ENCODE measurements around the gene STARD9.
A peak's percentile ranks its signal among the peaks of the same experiment; 100 is the strongest.
"Not testable (repeated sequence)": the region's sequence is repeated elsewhere in the genome, so short reads cannot be mapped to it uniquely, and the experiment has no call there.

STARD9 gene

DNA sequence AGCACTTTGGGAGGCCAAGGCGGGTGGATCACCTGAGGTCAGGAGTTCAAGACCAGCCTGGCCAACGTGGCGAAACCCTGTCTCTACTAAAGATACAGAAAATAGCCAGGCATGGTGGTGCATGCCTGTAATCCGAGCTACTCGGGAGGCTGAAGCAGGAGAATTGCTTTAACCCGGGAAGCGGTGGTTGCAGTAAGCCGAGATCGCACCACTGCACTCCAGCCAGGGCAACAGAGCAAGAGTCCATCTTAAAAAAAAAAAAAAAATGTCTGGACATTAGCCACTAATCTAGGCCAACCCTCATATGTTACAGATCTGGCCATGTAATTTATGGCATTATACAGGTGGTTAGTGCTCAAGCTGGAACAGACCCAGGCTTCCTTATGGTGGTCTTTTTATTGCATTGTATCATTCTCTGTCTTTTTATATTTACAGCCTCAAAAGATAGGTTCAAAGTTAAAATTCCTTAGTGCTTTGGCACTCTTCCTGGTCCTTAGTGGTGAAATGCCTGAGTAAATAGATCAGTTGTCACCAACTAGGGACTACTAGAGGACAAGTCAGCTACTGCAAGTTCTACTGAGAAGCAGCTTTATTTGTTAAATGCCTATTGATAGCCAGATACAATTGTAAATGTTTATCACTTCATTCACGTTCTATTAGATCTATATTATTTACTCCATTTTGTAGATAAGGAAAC lies 16.0 kb downstream of the STARD9 start:
- Histone ChIP-seq H4K20me1 (no peaks in the 10 kb centered on the region), H3K4me1 (peaks cover 15% of the 10 kb centered on the region), H3K27me3 (no peaks in the 10 kb centered on the region), H3K9me3 (no peaks in the 10 kb centered on the region), H3K4me2 (no peak overlapping the region), H3K36me3 (peaks cover 65% of the 10 kb centered on the region), H3K4me3 (no peak overlapping the region), H3K27ac (no peak overlapping the region), H3K9ac (no peak overlapping the region)
- no peak for TF ChIP-seq Cebpa-rat (IDR thresholded peaks at IDR 0.05)

DNA sequence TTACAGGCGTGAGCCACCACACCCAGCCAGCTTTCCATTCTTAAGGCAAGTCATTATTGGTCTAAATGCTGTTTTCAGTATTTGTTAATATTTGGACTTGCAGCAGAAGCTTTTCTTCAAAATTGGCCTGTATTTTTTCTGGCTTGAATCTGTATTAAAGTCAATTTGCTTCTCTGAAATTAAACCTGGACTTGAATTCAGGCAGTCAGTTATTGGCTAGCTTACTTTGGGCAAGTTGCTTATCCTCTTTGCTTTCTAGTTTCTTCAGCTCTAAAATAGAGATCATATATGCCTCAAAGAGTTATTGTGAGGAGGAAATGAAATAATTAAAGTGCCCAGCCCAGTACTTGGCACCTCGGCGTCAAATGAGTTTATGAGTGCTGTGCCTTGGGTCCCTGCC lies 17.3 kb downstream of the STARD9 start:
- Histone ChIP-seq H3K27me3 (no peaks in the 10 kb centered on the region), H3K4me1 (peaks cover 15% of the 10 kb centered on the region), H3K9me3 (no peaks in the 10 kb centered on the region), H3K27ac (no peak overlapping the region), H3K4me3 (no peak overlapping the region), H4K20me1 (no peaks in the 10 kb centered on the region), H3K36me3 (peaks cover 62% of the 10 kb centered on the region), H3K4me2 (no peak overlapping the region), H3K9ac (no peak overlapping the region)
- TF ChIP-seq Cebpa-rat (IDR thresholded peaks at IDR 0.05) = no peak

DNA sequence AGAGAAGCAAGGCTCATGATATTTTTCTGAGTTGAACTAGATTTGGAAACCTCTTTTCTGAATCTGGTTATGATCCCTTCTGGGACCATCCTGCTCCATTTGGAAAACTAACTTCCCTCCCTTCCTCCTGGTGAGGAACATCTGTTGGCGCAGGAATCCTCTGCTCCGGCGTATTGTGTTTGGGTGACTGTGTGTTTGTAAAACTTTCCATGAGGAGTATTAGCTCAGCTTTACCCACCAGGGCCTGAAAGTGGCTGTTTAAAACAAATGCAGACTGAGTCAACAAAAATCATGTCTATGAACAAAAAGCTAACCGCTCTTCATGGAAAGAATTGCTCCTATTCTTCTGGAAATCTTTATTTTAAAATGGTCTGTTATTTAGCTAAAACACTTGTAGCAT lies 17.7 kb downstream of the STARD9 start:
- H3K4me3 ChIP-seq = no peak overlapping the region
- H3K27ac ChIP-seq = no peak overlapping the region
- TF ChIP-seq Cebpa-rat (IDR thresholded peaks at IDR 0.05) = no peak

GRCh38 chr15:42594095-42594494 lies 18.7 kb downstream of the STARD9 start:
- Histone ChIP-seq H3K4me3 (no peak overlapping the region), H3K36me3 (peaks cover 66% of the 10 kb centered on the region), H3K4me1 (0 out of 2 replicates have a peak, but pooled peaks cover under 1% of the 10 kb centered on the region), H3K27ac (no peak overlapping the region), H3K4me2 (no peak overlapping the region), H4K20me1 (no peaks in the 10 kb centered on the region), H3K9me3 (no peaks in the 10 kb centered on the region), H3K27me3 (no peaks in the 10 kb centered on the region), H3K9ac (no peak overlapping the region)
- TF ChIP-seq Cebpa-rat (IDR thresholded peaks at IDR 0.05) = no peak

More for the DNA sequence above, 17.7 kb downstream of the STARD9 start:
- no peak overlapping the region for H3K9ac ChIP-seq
- H3K36me3 ChIP-seq = peaks cover 62% of the 10 kb centered on the region
- no peaks in the 10 kb centered on the region for H4K20me1 ChIP-seq
- no peaks in the 10 kb centered on the region for H3K9me3 ChIP-seq
- H3K4me1 ChIP-seq = peaks cover 10% of the 10 kb centered on the region
- no peak overlapping the region for H3K4me2 ChIP-seq
- no peaks in the 10 kb centered on the region for H3K27me3 ChIP-seq

DNA sequence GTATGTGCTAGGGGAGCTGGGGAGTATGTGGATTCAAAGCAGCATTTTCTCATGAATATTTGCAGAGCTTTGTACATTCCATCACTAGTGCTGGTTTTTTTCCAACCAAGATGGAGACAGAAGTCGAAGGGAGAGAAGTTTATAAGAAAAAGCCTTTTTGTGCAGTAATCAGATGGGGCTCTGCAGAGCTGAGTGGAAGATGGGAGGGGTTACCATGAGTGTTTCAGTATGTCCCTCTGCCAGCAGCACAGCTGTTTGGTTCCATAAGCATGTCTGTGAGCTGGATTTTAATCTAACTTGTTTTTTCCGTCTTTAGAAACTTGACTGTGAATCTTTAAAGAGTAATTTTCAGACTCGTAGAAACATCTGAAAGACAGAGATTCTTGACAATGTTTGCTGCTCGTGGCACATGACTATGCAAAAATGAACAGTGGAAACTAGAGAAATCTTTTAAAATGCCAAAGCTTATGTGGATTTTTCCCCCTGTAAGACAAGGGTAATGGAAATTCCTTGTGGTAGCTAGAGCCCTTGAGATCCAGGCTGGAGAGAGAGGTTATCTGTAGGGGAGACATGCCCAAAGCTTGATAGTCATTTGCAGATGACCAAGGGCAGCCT lies 20.3 kb downstream of the STARD9 start:
- Histone ChIP-seq H3K4me3 (no peak overlapping the region), H3K4me2 (no peak overlapping the region), H3K36me3 (peaks cover 65% of the 10 kb centered on the region), H3K4me1 (no peaks in the 10 kb centered on the region), H4K20me1 (no peaks in the 10 kb centered on the region), H3K9me3 (peaks cover 11% of the 10 kb centered on the region; the same call in 1 of the 2 replicates), H3K27ac (no peak overlapping the region), H3K9ac (no peak overlapping the region), H3K27me3 (no peaks in the 10 kb centered on the region)
- TF ChIP-seq Cebpa-rat (IDR thresholded peaks at IDR 0.05) = no peak

DNA sequence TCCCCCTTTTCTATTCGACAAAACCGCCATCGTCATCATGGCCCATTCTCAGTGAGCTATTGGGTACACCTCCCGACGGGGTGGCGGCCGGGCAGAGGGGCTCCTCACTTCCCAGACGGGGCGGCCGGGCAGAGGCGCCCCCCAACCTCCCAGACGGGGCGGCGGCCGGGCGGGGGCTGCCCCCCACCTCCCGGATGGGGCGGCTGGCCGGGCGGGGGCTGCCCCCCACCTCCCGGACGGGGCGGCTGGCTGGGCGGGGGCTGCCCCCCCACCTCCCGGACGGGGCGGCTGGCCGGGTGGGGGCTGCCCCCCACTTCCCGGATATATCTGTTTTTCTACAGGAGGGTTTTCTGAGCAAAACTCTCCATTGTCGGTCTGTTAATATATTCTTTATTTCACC lies 25.9 kb downstream of the STARD9 start:
- not testable (repeated sequence) for H4K20me1 ChIP-seq, H3K27me3 ChIP-seq, H3K27ac ChIP-seq, H3K9ac ChIP-seq, H3K4me2 ChIP-seq
- peaks cover 47% of the 10 kb centered on the region for H3K36me3 ChIP-seq
- peaks cover 40% of the 10 kb centered on the region for H3K9me3 ChIP-seq
- 0 out of 2 replicates have a peak overlapping the region, but pooled peaks have one; percentile 25 for H3K4me3 ChIP-seq
- H3K4me1 ChIP-seq = peaks cover 31% of the 10 kb centered on the region

DNA sequence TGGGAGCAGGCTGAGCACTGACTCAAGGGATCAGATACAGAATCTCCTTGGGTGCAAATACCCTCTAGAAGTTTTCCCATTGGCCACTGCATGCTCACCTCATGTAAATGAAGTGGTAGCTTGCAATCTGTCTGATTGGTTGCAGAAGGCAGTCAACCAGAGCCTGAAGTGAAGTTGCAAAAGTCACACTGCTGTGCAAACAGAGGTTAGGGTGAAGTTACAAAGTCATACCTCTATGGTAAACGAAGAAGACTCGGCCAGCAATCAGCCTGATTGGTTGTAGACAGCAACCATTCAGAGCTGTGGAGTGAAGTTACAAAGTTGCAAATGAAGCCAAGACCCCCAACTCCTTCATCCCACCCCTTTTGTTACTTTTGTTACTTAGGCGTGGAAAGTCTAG lies 27.1 kb downstream of the STARD9 start:
- peaks cover 44% of the 10 kb centered on the region for H3K36me3 ChIP-seq
- H3K4me2 ChIP-seq = no peak overlapping the region
- peaks cover 43% of the 10 kb centered on the region for H3K4me1 ChIP-seq
- peaks cover 40% of the 10 kb centered on the region for H3K9me3 ChIP-seq
- no peak overlapping the region for H3K4me3 ChIP-seq
- H3K27ac ChIP-seq = no peak overlapping the region
- H3K9ac ChIP-seq = no peak overlapping the region
- no peak for TF ChIP-seq Cebpa-rat (IDR thresholded peaks at IDR 0.05)
- H4K20me1 ChIP-seq = no peaks in the 10 kb centered on the region
- H3K27me3 ChIP-seq = no peaks in the 10 kb centered on the region

GRCh38 chr15:42603978-42604377 lies 28.6 kb downstream of the STARD9 start:
- H3K9me3 ChIP-seq = peaks cover 40% of the 10 kb centered on the region
- H3K9ac ChIP-seq = no peak overlapping the region
- no peak for TF ChIP-seq Cebpa-rat (IDR thresholded peaks at IDR 0.05)
- no peak overlapping the region for H3K4me3 ChIP-seq
- H3K4me2 ChIP-seq = peak overlapping the region; percentile 89
- peak overlapping the region; percentile 80 for H3K27ac ChIP-seq
- H3K4me1 ChIP-seq = peaks cover 58% of the 10 kb centered on the region
- H3K36me3 ChIP-seq = peaks cover 41% of the 10 kb centered on the region
- H3K27me3 ChIP-seq = no peaks in the 10 kb centered on the region
- no peaks in the 10 kb centered on the region for H4K20me1 ChIP-seq

GRCh38 chr15:42604894-42605744 lies 29.7 kb downstream of the STARD9 start:
- peak overlapping the region; percentile 80 for H3K27ac ChIP-seq
- TF ChIP-seq Cebpa-rat (IDR thresholded peaks at IDR 0.05) = no peak
- H3K36me3 ChIP-seq = peaks cover 29% of the 10 kb centered on the region
- peaks cover 35% of the 10 kb centered on the region for H3K9me3 ChIP-seq
- H4K20me1 ChIP-seq = no peaks in the 10 kb centered on the region
- peak overlapping the region; percentile 61 for H3K9ac ChIP-seq
- H3K27me3 ChIP-seq = no peaks in the 10 kb centered on the region
- peak overlapping the region; percentile 33 for H3K4me3 ChIP-seq
- peaks cover 69% of the 10 kb centered on the region for H3K4me1 ChIP-seq
- peak overlapping the region; percentile 89 for H3K4me2 ChIP-seq

DNA sequence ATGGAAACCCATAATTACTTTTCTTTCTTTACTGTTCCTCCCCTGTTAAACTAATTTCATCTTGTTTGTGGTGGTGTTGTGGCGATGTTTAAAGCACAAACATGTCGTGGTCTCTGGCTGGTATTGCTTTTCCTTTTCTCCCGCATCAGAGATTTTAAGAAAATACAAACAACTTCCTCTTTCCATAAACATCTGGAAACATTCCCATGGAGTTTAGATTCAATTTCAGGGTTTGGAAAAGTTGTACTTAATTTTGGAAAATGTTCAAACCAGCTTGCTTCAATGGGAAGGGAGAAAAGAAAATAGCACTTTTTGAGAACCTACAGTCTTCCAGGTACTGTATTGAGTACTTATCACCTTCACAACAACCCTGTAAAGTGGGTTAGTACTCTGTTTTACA lies 30.4 kb downstream of the STARD9 start:
- H3K9ac ChIP-seq = peak overlapping the region; percentile 61
- no peaks in the 10 kb centered on the region for H3K27me3 ChIP-seq
- H3K4me2 ChIP-seq = peak overlapping the region; percentile 89
- H3K36me3 ChIP-seq = peaks cover 29% of the 10 kb centered on the region
- TF ChIP-seq Cebpa-rat (IDR thresholded peaks at IDR 0.05) = no peak
- peaks cover 76% of the 10 kb centered on the region for H3K4me1 ChIP-seq
- peak overlapping the region; percentile 80 for H3K27ac ChIP-seq
- peak overlapping the region; percentile 33; the same call in 1 of the 2 replicates for H3K4me3 ChIP-seq
- H3K9me3 ChIP-seq = peaks cover 28% of the 10 kb centered on the region
- H4K20me1 ChIP-seq = no peaks in the 10 kb centered on the region
